ENCODE results near the gene UBE2L5.

GRCh38 chr13:30400376-30400775, 21.9 kb upstream of the UBE2L5 start:
- no peak for TF ChIP-seq CTCF (conservative IDR thresholded peaks at IDR 0.05 in 1 of 2, IDR thresholded peaks at IDR 0.05 in 1 of 2; ENCODE audit: low read depth in 1 of 2, low read length in 2 of 2)
- no peak for TF ChIP-seq EZH2 (IDR thresholded peaks at IDR 0.05; ENCODE audit: low read length, missing control alignments)
